ENCODE results near the gene UGT1A3.

Gene UGT1A3

DNA sequence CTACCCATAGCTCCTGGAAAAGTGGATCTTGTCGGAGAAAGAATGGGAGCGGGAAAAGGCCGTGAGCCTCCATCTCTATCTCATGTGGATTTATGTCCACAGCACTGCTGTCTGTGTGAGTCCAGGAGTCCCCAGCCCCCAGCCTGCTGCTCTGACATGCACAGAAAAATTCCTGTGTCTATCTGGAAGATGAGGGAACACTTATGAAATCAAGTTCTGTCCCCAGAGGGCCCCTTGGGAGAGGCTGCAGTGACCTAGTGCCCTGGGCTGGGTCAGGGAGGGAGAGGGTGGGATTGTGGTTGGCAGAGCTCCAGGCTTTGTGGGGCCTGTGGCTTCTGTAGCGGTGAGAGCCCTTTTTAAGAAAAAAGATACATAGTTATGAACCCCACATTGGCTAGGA, 87.9 kb downstream of the UGT1A3 start:
- H3K9me3 ChIP-seq: peaks cover 0 to 4% (median 0%) of the 10 kb centered on the region in 3 donors
- no peaks in the 10 kb centered on the region for H3K36me3 ChIP-seq
- no peak overlapping the region for H3K27ac ChIP-seq
- H3K4me3 ChIP-seq: no peak overlapping the region
- intact Hi-C loops (cut with DNase I; ENCODE audit: low total_unique reads): no loop called here
- no peaks in the 10 kb centered on the region for H3K4me1 ChIP-seq
- TF ChIP-seq, protein P1, sequence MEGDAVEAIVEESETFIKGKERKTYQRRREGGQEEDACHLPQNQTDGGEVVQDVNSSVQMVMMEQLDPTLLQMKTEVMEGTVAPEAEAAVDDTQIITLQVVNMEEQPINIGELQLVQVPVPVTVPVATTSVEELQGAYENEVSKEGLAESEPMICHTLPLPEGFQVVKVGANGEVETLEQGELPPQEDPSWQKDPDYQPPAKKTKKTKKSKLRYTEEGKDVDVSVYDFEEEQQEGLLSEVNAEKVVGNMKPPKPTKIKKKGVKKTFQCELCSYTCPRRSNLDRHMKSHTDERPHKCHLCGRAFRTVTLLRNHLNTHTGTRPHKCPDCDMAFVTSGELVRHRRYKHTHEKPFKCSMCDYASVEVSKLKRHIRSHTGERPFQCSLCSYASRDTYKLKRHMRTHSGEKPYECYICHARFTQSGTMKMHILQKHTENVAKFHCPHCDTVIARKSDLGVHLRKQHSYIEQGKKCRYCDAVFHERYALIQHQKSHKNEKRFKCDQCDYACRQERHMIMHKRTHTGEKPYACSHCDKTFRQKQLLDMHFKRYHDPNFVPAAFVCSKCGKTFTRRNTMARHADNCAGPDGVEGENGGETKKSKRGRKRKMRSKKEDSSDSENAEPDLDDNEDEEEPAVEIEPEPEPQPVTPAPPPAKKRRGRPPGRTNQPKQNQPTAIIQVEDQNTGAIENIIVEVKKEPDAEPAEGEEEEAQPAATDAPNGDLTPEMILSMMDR (IDR thresholded peaks at IDR 0.05): no peak
- no peaks in the 10 kb centered on the region for H3K27me3 ChIP-seq
- peak; percentile 7 to 24 for DNase-seq

DNA sequence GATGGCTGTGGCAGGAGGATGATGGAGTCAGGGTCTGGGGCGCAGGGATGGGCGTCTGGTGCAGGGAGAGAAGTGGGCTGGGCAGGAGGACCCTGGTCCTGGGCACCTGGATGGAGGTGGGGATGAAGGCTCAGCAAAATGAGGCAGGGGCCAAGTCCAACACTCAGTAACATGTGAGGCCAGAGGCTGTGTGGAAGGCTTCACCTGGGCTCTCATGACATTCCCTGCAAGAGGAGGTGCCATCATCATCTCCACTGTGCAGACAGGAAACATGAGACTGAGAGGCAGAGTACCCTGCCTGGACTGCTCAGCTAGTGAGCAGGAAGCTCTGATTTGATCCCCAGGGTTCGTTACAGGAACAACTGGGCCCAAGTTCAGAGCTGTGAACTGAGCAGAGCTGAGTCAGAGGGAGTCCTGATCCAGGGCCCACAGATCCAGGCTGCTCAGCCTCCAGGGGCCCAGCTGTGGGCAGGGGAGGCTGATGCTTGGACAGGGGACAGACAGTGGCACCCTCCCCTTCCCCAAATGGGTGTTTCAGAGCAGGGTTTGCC, 88.6 kb downstream of the UGT1A3 start:
- peaks cover 0 to 4% (median 0%) of the 10 kb centered on the region in 3 donors for H3K9me3 ChIP-seq
- H3K27me3 ChIP-seq: no peaks in the 10 kb centered on the region
- peak; percentile 14 to 34 for DNase-seq
- intact Hi-C loops (cut with DNase I; ENCODE audit: low total_unique reads): no loop called here
- H3K4me1 ChIP-seq: no peaks in the 10 kb centered on the region
- H3K4me3 ChIP-seq: no peak overlapping the region
- no peak overlapping the region for H3K27ac ChIP-seq
- TF ChIP-seq, protein P1 (IDR thresholded peaks at IDR 0.05): no peak
- no peaks in the 10 kb centered on the region for H3K36me3 ChIP-seq

DNA sequence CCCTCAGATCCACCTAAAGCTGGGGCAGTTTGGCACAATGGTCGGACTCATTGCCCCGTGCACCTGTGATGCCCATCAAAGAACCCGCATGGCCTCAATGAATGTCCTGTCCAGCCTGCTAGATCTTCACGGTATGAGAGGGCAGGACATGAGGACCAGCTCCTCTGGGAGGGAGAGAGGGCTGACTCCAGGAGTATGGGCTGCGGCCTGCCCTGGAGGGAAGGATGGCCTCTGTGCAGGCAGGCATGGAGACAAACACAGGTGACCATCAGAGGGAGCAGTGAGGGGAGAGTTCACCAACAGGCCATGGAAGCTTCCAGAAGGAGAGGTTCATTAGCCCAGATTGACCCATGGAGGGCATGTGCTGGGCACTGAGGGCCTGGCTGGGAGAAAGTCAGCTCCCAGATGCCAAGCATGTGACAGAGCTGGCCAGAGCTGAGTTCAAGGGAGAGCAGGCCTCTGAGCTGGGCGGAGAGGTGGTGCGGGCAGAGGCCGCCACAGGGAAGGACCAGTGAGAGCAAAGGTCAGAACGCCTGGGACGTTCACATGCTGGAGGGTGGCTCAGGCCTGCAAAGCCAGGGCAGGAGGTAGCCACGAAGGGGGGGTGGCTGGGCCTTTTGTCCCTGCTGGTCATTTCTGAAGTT, 89.3 kb downstream of the UGT1A3 start:
- TF ChIP-seq, protein P1 (IDR thresholded peaks at IDR 0.05): no peak
- peak; percentile 16 to 50 for DNase-seq
- Histone ChIP-seq H3K36me3 (no peaks in the 10 kb centered on the region), H3K9me3 (peaks cover 0 to 4% (median 0%) of the 10 kb centered on the region in 3 donors), H3K4me1 (no peaks in the 10 kb centered on the region), H3K27ac (no peak overlapping the region), H3K27me3 (no peaks in the 10 kb centered on the region), H3K4me3 (no peak overlapping the region)
- intact Hi-C loops (cut with DNase I; ENCODE audit: low total_unique reads): no loop called here

DNA sequence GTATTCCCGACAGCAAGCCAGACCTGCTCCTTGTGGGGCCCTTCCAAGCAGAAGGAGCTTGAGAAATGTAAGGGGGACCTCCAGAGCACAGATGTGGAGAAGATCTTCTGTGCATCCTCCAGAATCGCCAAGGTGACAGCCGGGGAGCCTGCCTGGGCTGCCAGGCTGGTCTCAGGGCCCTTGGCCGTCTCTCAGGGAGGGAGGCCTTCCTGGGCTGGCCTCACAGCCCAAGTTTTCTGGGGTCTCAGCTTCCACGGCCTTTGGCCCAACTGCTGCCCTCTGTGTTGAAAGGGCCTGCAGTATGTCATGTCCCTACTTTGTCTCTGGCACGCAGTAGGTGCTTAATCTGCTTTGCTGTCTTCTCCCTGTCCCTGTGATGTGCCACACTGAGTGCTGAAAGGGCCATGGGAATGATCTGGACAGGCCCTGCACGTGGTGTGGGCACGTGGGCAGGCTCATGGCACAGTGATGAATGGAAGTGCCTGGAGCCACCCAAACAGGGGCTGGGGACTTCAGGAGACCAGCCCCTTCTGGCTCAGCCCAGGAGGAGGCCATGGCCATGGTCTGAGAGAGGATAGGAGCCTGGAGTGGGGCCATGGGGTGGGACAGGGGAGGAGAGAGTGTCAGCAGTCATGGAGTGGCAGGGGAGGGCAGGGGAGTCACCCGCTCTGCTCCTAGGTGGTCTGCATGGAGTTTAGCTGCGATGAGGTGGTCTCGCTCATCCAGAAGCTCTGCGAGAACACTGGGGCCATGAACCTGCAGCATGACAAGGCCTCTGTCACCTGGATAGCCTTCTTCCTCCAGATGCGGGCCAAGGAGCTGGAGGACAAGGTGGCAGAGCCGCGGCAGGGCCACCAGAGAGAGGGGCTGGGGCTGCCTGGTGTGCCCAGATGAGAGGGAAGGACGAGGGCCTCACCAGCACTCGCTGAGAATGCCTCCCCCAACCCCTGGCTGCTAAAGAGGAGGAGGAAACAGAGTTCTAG, 90.1 kb downstream of the UGT1A3 start:
- TF ChIP-seq, protein P1 (IDR thresholded peaks at IDR 0.05): no peak
- peak; percentile 4 to 40 for DNase-seq
- Histone ChIP-seq H3K4me1 (no peaks in the 10 kb centered on the region), H3K27ac (no peak overlapping the region), H3K36me3 (no peaks in the 10 kb centered on the region), H3K4me3 (no peak overlapping the region), H3K27me3 (no peaks in the 10 kb centered on the region), H3K9me3 (peaks cover 0 to 4% (median 0%) of the 10 kb centered on the region in 3 donors)
- intact Hi-C loops (cut with DNase I; ENCODE audit: low total_unique reads): no loop called here

DNA sequence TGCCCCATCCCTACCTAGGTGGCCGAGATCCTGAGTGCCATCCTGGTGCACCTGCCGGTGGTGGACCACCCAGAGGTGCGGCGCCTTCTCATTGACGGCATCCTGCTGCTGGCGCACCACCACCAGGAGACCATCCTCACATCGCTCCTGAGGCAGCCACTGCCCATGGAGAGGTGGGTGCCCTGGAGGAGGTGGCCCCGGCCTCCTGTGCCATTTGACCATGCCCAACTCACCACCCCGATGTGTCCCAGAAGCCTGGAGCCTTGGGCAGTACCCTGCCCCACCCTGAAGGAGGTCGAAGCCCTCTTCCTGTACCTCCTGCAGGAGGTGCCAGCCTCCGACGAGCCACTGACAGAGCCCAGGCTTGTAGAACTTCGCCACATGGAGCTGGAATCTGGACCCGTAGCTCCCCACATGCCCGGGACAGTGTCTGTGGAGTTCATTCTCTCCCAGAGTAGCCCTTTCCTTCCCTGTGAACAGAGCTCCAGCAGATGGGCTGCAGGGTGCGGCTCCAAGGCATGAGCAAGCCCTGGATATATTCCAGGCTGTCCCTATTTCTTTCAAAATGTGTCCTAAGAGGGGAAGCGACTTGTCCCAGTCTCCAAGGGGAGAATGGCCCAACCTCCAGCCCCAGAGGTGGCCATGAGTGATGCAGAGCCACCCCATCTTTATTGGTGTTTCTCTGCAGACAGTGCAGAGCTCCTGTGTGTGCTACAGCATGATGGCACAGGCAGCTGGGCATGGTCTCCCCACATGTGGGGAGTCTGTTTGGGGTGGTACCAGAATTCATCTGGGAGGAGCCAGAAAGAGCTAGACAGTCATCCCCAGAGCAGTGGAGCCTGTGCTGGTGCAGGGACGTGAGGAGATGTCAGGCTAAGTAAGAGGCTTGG, 91.3 kb downstream of the UGT1A3 start:
- H3K36me3 ChIP-seq: no peaks in the 10 kb centered on the region
- H3K9me3 ChIP-seq: peaks cover 0 to 4% (median 0%) of the 10 kb centered on the region in 3 donors
- no peak overlapping the region for H3K4me3 ChIP-seq
- no peaks in the 10 kb centered on the region for H3K4me1 ChIP-seq
- TF ChIP-seq, protein P1 (IDR thresholded peaks at IDR 0.05): no peak
- peak; percentile 16 to 39 for DNase-seq
- intact Hi-C loops (cut with DNase I; ENCODE audit: low total_unique reads): no loop called here
- no peaks in the 10 kb centered on the region for H3K27me3 ChIP-seq
- no peak overlapping the region for H3K27ac ChIP-seq
